GM19455 (cell line): ENCODE measurements around the gene ZNF574.
"Not testable (repeated sequence)": the region's sequence is repeated elsewhere in the genome, so short reads cannot be mapped to it uniquely, and the experiment has no call there.

Experiments used
- ATAC-seq: cut with Tn5 transposase; IDR thresholded peaks from one replicate; pipeline ENCODE4 v1.9.1; 2021; ENCODE audit not compliant: unreplicated experiment

Gene ZNF574

DNA sequence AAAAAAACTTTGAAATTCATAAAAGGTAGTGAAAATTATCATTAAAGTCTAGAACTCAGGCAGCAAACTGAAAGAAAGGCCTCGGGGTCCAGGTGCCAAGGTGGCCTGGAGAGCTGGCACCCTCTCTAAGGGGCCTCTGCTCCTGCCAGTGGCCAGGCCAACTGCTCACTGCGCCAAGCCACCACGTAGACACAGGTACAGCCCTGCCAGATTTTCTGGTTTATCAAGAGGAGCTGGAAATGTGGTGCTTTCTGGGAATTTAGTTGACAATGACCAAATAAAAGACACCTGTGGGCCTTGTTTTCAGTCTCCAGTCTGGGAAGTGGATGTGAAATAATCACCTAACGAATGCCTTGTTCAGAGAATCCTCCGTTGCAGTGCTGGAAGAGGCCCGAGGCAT is 22.8 kb downstream of the ZNF574 start:
- no peak for ATAC-seq

DNA sequence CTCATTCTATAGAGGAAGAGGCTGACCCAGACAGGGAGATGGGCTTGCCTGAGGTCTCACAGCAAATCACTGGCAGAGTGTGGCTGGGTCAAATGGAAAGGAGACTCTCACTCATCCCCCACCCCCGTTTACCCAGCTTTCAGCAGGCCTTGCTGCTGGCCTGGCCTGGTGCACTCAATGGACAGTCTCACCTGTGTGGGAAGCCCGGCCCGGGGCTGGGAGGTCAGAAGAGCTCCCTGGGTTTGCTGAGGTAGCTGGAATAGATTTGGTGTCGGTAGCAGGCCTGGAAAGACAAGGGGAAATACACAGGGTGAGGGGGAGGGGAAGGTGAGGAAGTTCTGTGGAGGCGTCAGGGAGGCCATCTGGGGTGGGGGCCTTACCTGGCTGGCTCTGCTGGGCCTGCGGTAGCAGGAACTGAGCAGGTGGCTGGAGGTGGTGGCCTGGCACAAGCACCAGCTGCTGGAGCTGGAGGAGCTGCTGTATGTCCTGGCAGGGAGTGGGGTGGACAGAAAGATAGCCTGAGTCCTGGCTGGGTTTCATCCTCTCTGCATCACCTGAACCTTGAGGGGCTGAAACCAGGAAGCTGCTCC is 23.5 kb downstream of the ZNF574 start:
- no peak for ATAC-seq

DNA sequence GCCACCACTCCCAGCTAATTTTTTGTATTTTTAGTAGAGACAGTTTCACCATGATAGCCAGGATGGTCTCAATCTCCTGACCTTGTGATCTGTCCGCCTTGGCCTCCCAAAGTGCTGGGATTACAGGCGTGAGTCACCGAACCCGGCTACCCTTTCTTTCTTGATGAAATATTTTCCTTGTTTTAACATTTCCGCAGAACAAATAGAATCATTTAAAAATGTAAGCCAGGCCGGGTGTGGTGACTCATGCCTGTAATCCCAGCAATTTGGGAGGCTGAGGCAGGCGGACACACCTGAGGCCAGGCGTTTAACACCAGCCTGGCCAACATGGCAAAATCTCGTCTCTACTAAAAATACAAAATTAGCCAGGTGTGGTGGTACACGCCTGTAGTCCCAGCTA is 24.3 kb downstream of the ZNF574 start:
- not testable (repeated sequence) for ATAC-seq

DNA sequence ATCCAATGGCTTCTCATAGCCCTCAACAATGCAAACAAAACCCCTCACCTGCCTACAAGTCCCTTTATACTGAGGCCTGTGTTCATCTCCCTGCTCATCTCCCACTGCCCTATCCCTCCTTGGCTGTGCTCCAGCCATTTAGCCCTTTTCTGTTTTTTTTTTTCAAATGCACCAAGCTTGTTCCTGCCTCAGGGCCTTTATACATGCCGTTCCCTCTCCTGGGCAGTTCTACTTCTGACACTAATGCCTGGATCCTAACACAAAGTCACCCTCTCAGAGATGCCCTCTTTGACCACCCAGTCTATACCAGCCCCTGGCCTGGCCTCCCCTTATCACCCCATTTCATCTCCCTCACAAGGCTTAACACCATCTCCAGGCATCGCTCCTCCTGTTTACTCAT is 26.9 kb downstream of the ZNF574 start:
- ATAC-seq, result no peak

DNA sequence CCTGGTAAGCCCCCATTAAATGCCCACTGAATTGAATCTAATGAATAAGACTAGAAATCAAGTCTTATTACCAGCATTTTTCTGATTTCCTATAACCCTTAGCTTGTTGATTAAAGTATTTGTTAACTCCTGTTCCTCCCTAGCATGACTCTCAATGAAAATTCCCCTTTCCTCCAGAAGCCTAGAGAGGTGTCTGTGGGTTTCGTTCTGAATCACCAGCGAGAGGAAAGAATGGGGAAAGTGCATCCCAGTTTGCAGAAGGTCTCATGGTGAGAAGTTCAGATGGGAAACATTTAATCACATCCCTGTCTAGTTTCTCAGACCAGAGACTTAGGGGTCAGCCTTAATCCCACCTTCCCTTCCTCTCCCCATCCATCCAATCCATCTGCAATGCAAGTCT is 29.4 kb downstream of the ZNF574 start:
- ATAC-seq, result no peak

DNA sequence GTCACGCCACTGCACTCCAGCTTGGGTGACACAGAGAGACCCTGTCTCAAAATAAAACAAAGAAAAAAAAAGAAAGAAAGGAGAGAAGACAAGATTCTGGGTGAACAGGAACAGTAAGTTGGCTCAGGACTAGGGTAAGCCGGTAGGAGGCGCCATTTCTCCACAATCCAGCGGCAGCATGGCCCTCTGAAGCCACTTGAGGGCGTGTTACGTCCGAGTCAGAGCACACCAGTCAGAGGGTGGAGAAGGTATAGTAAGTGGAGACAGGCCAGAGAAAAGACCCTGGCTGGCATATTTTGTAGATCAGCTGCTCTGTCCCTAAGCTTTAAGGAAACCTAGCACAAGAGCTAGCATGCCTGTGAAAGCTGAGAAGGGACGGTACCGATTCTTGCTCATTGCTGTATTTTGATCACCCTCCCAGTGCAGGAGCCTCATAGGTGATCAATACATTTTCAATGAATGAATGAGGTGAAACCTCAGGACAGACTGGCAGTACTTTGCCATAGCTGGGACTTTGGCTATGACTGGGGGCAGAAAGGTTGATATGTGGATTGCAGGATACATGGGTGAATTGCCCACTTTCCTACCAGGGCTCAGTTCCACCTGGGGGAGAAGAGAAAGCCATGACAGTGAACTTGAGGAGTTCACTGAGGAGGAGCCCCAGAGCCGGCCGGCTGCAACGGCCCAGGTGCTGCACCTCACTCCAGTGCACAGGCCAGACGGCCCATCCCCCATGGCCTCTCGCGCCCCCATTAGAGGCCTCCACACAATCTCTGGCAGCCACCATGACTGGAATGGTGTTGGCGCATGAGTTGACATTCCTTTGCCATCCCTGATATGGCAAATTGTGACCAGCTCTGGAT is 32.8 kb downstream of the ZNF574 start:
- ATAC-seq, result no peak

DNA sequence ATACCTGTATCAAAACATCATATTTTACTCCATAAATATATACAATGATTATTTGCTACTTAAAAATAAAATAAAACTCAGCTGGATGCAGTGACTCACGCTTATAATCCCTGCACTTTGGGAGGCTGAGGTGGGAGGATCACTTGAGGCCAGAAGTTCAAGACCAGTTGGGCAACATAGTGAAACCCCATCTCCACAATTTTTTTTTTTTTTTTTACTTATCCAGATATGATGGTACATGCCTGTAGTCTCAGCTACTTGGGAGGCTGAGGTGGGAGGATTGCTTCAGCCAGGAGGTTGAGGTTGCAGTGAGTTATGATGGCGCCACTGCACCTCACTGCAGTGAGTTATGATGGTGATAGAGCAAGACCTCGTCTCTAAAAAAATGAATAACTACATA is 33.9 kb downstream of the ZNF574 start:
- ATAC-seq, result no peak

DNA sequence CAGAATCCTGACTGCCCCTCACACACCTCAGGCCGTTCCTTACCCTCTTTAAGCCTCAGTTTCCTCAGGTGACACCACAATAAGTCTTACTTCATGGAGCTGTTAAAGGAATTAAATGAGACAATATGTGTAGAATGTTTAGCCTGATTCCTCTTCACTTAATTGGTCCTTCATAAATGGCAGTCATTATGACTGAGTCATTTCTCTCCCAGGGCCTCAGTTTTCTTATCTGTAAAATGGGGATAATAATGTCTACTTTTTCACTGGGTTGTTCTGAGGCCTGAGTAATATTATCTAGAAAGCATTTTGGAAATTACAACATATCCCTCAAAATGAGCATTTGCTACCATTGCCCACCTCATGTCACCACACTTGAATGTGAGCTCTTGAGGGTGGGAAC is 34.7 kb downstream of the ZNF574 start:
- no peak for ATAC-seq

DNA sequence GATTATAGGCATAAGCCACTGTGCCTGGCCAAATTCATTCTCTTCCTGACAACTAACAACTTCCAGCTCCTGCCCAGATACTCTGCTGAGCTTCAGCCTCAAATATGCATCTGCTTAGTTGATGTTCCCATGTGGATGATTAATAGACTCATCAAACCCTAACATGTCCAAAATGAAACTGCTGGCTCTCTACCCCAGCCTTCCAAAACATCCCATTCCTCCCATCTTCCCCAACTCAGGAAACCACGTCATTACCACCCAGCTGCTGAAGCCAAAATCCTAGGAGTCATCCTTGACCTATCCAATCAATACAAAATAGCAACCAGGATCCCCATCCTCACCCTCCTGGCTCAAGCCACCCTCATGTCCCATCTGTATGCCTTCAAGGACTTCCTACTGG is 35.4 kb downstream of the ZNF574 start:
- ATAC-seq, result no peak

DNA sequence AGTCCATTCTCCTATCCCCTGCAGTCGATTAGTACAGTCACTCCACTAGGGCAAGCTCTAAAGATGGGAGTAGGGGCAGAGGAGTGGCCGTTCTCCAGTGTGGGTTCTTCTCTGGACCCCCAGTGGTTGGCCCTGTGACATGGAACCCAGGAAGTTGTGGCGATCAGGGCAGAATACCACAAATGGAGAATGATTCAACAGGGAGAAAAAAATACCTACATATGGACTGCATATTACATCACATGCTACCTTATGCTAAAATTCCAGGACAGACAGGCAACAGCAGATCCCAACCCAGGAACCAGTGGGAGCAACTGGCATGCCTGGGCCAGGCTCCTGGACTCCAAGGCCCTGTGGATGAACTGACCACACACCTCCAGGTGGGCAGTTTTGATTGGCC is 35.8 kb downstream of the ZNF574 start:
- no peak for ATAC-seq

DNA sequence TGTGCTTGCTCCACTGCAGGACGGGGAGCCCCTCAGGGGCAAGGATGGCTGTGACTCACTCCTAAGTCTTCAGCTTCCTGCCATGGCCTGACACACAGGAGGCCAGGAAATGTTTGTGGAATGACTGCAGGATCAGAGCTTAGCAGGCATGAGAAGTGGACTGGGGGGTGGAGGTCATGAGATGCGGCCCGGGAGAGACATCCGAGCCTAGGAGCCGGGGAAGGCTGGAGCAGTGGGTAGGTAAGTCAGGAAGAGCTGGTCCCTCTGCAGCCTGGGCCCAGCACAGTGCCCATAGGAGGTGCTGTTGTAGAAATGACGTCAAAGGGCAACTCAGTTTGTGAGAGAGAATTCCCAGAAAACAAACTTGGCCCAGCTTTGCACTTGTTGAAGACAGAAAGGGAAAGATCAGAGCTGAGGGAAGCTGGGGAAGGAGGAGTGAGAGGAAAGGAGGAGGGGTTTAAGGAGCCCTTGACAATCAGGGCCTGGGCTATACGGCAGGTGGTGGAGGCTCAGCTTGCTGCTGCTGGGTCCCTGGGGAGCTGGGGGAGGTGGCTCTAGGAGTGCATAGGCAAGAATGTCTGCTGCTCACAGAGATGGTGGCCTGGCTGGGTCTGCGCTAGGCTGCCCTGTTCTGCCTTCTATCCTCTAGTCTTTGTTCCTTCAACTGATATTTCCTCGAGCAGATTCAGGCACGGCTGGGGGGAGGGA is 37.8 kb downstream of the ZNF574 start:
- peak; percentile 44 for ATAC-seq

DNA sequence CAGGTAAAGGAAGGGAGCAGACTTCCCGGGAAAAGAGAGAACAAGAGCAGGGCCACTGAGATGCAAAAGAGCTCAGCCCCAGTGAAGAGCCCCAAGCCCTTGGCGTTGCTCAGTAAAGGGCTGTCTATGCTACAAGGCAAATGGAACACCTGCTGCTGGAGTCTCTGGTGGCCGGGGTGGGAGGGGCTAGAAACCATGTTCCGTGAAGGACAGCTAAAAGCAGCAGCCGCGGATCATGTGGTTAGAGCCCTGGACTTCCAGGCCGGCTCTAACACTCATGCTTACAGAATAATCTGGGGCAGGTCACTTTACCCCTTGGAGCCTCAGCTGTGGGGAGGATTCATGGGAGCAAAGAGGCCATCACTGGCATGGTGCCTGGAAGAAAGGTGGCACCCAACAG is 38.4 kb downstream of the ZNF574 start:
- peak; percentile 62 for ATAC-seq

DNA sequence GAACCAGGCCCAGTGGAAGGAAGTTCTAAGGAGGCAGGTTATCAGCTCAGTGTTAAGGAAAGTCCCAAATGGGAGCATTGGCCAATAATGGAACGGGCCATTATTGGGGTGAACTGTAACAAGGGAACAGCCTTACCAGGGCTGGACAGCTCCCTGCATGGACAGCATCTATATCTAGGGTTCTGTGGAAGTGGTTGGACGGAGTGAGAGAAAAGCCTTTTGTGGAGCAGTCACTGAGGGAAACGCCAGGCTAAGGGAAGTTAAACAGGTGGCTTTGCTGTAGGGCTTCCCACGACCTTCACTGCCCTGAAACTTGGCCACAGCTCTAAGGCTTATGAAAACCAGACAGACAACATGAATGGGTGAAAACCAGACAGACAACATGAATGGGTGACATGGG is 39.3 kb downstream of the ZNF574 start:
- no peak for ATAC-seq

DNA sequence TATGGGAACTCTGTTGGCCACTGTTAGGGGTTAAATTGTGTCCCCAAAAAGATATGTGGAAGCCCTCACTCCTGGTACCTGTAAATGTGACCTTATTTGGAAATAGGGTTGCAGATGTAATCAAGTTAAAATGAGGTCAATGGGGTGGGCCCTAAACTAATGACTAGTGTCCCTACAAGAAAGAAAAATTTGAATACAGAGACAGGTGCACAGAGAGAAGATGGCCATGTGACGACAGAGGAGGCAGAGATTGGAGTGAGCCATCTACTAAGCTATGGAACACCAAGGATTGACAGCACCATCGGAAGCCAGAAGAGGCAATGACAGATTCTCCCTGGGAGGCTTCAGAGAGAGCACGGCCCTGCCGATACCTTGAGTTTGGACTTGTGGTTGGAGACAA is 39.7 kb downstream of the ZNF574 start:
- no peak for ATAC-seq

DNA sequence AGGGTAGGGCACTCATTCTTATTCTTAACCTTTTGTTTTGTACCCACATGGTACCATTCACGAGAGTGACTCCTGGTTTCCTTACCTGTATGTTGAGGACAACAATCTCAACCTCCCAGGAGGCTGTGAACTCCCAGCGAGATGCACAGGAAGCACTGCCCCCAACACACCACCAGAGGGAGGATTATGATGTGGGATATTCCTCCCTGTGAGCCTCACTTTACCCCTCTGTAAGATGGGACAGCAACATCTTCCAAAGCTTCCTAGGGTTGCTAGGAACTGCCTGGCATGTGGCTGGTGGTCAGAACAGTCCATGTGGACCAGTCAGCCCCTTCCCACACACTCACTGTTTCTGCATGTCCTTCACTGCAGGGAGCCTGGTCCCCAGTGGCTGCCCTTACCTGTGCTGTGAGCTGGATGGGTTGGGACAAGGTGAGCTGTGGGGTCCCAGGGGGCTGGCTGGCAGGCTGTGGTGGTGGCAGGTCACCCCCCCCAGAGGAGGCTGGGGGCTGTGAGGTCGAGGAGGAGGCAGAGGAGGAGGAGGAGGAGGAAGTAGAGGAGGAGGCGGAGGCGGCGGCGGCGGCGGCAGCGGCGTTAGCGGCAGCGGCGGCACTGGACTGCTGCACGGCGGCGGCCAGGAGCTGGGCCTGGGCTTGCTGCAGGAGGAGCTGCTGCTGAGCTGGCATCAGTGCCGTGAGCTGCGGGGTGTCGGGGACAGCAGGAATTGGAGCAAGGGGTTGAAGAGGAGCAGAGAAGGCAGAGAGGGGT is 40.5 kb downstream of the ZNF574 start:
- no peak for ATAC-seq

DNA sequence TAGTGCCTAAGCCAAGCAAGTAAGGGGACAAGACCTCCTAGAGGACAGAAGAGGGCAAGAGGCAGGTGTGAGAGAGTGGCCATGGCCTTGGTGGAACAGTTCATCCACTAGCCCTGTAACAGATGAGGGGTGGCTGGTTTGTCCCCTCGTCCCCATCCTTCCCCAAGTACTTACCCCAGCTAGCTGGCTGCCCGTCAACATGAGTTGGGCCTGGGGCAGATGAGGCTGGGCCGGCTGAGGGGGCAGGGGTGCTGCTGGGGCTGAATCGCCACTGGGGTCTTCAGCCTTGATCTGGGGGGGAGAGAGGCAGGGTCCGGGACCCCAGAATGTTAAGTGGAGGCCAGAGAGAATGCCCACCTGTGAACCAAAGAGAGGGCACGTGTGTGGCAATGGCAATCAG is 41.1 kb downstream of the ZNF574 start:
- ATAC-seq, result no peak

DNA sequence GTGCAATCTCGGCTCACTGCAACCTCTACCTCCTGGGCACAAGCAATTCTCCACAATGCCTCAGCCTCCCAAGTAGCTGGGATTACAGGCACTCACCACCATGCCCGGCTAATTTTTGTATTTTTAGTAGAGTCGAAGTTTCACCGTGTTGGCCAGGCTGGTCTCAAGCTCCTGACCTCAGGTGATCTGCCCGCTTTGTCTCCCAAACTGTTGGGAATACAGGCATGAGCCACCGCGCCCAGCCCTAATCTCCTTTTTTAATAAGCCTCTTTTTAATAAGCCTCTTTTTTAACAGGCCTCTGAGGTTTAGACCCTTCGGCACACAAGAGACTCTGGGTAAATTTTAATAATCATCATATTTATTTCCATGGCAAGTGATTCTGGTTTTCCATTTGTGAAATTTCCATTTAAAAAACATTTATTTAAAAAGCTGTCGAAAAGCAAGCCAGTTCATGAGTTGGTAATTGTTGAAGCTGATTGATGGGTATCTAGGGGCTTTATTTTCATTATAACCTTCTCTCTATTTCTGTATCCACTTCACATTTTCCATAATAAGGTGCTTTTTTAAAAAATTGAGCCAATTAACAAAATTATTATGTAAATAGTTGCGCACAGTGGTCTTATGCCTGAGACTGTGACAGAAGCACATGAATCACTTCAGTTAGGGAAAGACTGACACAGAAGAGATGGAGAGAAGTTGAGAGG is 44.5 kb downstream of the ZNF574 start:
- ATAC-seq, result no peak

DNA sequence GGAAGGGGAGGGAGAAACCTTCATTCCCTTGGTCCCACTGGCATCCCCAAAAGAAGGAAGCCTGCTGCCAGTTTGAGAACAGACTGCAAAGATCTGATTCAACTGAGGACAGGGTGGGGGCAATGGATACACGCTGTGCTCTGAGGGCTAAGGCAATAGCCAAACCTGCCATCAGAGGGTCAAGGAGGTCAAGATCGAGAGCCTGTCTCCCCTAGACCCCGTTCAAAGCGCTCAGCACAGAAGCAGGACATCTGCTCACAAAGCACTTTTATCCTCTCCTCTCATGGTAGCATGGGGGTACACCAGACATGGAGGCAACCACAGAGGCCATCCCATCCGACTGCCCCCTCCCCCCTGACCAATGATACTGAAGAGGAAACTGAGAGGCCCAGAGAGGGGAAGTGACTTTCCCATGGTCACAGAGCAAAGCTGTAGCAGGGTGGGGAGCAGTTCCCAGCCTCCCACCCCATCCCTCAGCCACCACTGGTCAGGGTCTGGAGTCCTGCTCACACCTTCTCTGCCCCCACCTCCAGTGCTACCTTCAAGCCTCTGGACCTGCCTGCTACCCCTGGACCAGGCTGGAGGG is 45.2 kb downstream of the ZNF574 start:
- ATAC-seq, result no peak

DNA sequence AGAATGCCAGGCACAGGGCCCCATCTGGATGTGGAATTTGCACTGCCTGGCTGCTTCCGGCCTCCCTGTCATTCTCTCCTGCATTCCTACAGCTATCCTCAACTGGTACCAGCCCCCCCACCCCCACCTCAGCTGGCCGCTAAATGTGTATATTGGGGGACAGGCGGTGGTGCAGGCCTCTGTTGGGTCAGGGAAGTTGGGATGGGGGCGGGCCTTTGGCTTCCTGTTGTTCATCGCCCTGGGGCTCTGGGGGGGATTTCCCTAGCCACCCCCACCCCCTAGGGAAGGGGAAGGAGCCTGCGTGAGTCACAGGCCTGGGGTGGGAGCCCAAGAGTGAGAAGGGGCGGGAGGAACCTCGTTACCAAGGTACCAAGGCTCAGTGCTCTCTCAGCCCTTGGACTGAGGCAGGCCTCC is 45.7 kb downstream of the ZNF574 start:
- ATAC-seq, result no peak
